Stimulated activated CD8-positive, alpha-beta memory T cell treated with anti-CD3 and anti-CD28 coated beads, Interleukin-4, amount 100 ng/mL, for 48 hours (primary cell): Measurements from ENCODE around the gene OR13G1.
"Not testable (repeated sequence)": the region's sequence is repeated elsewhere in the genome, so short reads cannot be mapped to it uniquely, and the experiment has no call there.

ENCODE experiments used
- DNase-seq: peaks from one replicate; pipeline ENCODE4 v3.0.0-alpha.2; 2020

OR13G1 gene, protein sequence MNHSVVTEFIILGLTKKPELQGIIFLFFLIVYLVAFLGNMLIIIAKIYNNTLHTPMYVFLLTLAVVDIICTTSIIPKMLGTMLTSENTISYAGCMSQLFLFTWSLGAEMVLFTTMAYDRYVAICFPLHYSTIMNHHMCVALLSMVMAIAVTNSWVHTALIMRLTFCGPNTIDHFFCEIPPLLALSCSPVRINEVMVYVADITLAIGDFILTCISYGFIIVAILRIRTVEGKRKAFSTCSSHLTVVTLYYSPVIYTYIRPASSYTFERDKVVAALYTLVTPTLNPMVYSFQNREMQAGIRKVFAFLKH

DNA sequence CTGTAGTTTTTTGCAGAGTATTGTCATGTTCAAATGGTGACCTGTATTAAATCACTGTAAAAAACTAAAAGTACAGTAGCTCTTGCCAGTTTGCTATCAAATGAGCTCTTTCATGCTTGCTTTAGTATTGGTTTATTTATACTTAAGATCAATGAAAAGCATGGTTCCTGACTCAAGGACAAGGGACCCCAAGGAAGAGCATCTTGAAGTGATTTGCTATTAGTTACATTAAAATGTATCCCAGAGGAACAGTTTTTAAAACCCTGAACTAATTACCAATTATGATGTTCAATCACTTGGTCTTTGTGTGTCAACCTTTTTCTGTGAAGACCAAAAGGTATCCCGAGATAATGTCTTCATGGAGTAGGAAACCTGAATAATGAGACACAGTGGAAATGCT is at the start of gene OR13G1:
OR13G1 (minus strand) TSS at position 101 of the 400 bp plus-strand sequence. CDS start 6,698 bp downstream, outside the sequence.
- DNase-seq, result no peak

DNA sequence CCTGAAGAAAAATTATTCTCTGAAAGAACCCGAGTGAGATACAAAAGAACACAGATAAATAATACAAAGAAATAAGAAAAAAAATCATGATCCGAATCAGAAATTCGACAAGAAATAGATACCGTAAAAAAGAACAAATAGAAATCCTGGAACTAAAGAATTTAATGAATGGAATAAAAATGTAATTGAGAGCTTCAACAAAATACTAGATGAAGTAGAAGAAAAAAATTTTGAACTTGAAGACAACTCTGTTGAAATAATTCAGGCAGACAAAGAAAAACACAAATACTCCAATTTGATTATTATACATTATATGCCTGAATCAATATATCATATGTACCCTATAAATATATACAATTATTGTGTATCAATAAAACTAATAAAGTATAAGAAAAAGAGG is 41.7 kb upstream of the OR13G1 start:
- DNase-seq, result no peak

DNA sequence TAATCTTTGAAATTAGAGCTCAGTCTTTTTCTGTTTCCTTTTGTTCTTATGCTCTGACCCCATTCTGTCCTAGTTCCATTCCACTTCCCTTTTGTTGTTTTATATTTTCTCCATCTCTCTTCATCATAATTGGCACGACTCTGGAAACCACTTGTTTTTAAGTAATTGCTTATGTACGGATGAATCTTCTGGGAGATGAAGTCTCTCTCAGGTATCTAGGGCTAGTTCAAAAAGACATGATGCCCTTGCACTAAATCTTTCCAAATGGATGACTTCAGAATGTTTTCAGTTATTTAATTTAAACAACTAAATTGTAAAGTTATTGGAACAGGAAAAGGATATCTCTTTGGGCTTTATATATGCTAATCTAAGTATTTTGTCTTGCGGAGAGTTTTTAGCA is 37.0 kb upstream of the OR13G1 start, which contains the start of gene OR6F1:
OR6F1 (minus strand) TSS at position 101 of the 400 bp plus-strand sequence. CDS start 3,891 bp downstream, outside the sequence.
- DNase-seq, result no peak

DNA sequence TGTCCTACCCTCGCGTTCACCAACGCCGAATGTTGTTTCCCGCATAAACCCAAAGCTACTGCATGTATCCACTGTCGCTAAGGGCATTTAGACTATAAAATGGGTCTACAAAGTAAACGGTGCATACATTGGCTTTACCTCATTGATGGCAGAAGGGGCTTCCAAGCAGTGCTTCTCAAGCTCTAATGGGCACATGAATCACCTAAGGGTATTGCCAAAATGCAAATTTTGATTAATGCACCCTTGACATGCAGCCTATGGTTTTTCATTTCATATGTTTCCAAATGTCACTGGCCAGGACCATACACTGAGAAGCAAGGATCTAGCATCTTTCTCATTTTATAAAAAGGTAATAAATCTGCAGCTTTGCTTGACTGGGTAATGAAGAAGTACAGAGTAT is 34.2 kb upstream of the OR13G1 start:
- DNase-seq, result no peak

DNA sequence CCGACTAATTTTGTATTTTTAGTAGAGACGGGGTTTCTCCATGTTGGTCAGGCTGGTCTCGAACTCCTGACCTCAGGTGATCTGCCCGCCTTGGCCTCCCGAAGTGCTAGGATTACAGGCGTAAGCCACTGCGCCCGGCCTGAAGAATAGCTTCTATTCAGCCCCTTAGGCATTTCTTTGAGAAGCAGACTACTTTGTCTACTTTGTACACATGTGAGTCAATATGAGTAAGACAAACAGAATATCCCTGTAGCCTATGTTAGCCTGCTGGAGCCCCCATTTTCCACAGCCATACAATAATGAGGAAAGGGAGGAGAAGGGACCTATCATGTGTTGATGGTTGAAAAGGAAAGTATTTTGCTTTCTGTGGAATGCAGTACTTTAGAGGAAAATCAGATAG is 31.1 kb upstream of the OR13G1 start:
- DNase-seq, result not testable (repeated sequence)

DNA sequence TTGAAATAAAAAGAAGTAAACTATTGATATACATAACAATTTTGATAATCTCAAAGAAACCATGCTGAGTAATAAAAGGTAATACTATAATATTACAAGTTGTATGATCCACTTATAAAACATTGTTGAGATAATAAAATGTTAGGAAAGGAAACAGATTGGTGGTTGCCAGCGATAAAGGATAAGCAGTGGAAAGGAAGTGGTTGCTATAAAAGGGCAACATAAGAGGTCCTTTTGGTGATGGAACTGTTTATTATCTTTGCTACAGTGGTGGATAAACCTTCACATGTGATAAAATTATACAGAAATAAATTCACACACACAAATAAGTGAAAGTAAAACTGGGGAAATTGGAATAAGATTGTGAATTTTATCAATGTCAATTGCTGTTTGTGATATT is 21.8 kb upstream of the OR13G1 start:
- DNase-seq, result no peak

DNA sequence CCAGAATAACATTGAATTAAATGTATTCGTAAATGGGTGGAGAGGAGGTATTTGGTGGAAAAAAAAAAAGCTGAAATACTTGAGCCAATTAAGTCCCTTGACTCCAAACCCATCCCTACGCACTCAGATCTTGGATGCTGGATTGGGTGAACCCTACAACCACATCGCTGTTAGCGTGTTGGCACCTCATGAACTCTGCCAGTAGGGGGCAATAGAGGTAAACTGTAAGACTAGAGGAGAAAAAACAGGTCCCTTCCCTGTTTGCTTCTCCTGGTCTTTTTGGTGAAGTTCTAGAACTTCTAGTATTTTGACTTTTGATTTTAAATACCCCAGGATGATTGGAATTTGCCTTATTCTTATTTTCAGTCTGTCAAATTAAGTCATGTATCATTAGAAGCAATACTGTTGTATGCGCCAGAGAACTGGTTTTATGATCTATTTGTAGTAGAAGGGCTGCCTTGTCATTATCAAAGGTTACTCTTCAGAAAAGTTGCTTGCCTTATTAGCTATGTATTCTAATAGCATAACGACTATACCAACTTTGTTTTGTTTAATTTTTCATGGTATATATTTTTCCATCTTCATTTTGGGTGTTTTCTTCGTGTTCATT is 1.9 kb upstream of the OR13G1 start:
- peak; percentile 53 for DNase-seq

DNA sequence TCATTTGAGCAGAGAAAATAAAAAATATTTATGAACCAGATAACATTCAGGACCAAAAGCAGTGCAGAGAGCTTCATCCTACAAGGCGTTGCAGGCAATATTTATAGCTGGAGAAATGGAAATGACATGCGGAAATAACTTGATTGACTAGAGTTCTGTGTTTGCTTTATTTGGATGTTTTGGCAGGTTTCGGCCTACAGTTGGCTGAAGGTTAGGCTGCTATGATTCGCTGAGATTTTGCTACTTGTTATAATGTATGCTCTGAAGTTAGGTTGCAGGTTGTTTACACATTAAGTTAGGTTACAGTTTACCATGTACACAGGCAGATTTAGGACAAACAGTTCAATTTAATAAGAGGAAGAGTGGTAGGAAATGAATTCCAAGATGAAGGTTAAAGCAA is 632 bp upstream of the OR13G1 start:
- DNase-seq, result no peak

DNA sequence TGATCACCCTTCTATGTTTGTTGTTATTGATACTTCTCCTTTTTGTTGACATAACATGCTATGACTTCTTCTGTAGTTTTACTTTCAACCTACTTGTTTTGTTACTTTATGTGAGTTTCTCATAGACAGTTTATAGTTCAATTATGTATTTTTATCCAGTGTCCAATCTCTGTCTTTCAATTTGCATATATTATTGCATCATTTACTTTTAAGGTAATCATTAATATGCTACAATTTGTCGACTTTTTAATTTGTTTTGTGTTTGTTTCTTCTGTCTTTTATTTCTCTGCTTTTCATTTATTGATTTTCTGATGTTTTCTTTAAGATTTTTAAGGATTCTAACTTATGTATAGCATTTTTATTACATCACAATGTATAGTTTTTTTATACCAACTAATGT is 10.3 kb downstream of the OR13G1 start:
- DNase-seq, result no peak

DNA sequence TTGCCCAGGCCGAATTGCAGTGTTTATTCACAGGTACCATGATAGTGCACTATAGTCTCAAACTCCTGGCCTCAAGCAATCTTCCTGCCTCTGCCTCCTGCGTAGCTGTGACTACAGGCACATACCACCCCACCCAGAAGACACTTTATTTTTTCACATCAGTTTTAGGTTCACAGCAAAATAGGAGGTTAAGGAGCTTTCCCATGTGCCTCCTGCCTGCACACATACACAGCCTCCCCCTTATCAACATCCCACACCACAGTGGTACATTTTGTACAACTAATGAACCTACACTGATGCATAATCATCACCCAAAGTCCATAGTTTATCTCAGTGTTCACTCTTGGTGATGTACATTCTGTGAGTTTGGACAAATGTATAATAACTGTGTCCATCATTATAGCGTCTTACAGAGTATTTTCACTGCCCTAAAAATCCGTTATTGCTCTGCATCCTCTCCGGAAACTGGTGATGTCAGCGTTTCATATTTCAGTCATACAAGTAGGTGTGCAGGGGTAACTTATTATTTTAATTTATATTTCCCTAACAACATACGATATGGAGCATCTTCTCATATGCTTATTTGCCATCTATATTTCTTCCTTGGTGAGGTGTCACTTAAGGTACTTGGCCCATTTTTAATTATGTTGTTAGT is 23.2 kb downstream of the OR13G1 start:
- no peak for DNase-seq

DNA sequence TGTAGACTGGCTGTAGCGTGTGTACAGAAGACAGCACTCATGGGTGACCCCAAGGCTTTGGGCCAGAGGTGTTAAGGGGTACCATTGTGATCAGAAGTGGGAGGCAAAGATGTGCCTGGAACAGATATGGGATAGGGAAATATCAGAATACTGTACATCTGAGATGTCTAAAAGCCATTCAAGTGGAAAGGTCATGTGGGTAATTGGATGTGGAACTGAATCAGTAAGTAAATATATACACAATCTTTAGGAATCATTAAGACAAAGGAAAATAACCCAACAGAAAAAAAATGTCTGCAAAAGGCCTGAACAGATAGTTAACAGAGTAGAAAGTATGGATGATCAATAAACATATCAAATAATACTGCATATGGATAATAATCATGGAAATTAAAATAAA is 26.5 kb downstream of the OR13G1 start:
- no peak for DNase-seq

DNA sequence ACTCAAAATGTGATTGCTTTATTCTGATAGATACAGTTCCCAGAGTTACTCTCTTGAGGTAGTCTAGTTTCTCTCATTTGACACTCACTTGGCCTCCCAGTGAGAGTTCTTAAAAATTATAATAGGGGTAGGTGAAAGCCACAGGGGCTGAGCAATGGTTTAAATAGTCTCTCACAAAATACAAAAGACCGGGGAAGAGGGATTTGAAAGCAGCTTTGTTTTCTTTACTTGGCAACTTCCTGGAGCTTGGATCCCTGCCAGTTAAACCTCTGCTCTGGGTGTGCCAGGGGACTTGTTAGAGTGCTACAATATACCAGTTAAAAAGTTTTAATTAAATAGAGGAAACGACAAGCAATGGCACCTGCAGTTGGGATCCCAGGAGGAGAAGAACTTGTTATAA is 31.7 kb downstream of the OR13G1 start:
- no peak for DNase-seq

DNA sequence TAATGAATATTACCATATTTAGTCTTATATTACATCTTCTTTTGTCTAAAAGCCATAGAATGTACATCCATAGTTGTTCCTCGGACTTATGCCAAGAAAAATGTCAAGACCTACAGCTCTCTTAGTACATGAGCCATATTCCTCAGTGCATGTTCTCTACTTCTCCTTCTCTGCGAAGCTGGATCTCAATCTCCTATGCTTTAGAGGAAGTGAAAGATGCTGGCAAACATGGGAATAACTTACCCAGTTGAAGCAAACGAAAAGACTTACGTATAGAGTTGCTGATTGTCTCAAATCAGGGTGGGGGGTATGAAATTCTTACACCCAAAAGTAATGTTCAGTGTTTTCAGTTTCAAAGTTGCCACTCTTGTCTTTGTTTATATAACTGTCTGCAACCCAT is 32.7 kb downstream of the OR13G1 start:
- DNase-seq, result no peak

DNA sequence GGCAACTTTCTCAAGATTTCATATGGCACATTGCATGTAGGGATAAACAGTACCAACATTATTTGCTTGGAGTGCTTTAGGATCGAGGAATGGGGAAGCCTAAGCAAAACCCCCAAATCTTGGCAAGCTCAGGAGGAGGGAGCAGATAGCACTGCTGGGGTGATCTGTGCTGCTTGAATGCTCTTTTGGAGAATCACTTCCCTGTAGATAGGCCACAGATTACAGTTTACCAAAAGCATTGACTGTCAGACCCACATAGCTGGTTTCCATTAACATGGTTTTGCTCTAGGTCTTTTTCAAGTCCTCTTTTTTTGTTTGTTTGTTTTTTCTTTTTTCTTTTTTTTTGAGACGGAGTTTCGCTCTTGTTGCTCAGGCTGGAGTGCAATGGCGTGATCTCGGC is 36.8 kb downstream of the OR13G1 start:
- DNase-seq, result no peak

DNA sequence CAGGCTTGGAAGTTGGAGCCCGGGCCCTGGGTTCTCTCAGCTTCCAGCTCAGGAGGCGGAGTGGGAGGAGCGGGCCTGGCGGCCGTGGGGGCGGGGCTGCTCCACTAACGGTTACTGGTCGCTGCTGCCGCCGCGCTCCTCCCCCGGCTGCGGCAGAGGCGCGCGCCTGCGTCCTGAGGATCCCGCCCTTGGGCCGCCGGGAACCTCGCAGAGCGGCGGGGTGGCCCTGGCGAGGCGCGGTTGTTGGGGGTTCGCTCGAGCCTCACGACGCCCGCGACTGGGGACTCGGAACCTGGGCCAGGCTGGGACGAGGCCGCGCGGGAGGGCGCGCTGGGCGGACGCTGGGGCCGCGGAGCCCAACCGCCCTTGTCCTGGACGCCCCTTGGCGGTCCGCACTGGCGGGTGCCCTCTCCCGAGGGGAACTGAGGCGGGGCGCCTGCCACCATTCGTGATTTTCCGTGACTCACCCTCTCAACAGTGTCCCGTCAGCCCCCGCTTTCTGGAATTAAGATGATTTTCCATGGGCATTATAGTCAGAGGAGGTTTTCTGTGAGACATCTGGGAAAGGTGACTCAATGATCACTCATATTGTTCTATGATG is 40.1 kb downstream of the OR13G1 start:
- DNase-seq, result peak; percentile 64

DNA sequence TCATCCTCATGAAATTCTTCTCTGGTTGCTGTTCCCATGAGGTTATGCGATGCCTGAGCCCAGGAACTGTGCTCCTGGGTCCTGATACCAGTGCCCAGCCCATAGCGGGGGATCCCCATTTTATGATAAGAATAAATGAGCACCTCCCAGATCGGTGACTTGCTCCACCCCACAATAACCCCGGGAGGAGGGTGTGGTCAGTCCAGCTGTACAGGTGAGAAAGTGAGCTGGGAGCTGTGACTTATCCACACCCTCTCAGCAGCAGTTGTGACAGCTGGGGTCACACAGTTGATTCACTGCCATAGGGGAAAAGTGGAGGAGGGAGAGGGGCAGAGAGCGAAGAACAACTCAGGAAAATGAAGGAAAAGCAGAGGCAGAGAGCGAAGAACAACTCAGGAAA is 40.8 kb downstream of the OR13G1 start:
- no peak for DNase-seq

DNA sequence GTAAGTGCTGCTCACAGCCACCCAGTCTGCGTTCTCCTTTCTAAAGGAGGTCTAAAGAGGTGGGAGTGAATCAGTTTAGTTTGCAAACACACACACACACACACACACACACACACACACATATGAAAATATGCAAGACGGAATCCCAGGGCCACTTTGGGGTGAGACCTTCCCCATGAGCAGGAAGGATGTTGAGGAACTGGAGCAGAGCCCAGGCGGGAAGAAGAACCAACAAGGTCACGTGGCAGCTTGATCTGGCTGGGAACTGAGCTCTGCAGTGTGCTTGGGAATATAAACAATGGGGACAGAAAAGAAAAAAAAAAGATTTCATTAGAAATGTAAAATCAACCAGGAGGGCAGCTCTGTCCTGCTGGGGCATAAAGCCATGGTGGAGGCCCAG is 41.5 kb downstream of the OR13G1 start:
- no peak for DNase-seq

DNA sequence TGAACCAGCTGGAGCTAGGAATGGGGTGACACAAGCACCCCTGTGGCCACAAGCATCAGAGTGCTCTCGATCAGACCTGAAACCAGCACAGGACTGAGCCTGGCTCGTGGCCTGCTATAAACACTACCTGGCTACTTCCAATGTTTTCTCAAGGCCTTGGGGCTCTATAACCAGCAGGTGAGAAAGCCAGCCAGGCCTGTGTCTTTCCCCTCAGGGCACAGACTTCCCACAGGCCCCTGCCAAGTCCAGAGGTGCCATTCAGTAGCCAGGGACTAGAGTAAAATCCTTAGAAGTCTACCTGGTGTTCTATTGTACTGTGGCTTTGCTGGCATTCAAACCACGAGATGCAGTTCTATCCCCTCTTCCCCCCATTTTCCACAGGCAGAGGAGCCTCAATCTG is 51.6 kb downstream of the OR13G1 start:
- DNase-seq, result no peak
